Ureter (tissue), 1 donor: ENCODE data around the gene KRTAP5-10. TPM values are rescaled to one million over a fixed set of nuclear protein-coding genes. Genes with fewer than 3 reads are reported as not detected.
"Not testable (repeated sequence)": the region's sequence is repeated elsewhere in the genome, so short reads cannot be mapped to it uniquely, and the experiment has no call there.

Experiments used
- DNase-seq: peaks from one replicate; pipeline ENCODE4 v3.0.0-alpha.2; 2020; ENCODE audit warnings: low spot score
- total RNA-seq: library from RNA; stranded (reverse); gene quantifications from one replicate; pipeline ENCODE4 v1.2.4, GENCODE V29; 2023
- donor health status: DM: yes; HTN: yes; CAD: no.

KRTAP5-10 gene
- total RNA-seq, 1 donor from 2014 or later: 2.9 TPM

GRCh38 chr11:71572811-71573210 is 7.4 kb downstream of the KRTAP5-10 start:
- DNase-seq: no peak

DNA sequence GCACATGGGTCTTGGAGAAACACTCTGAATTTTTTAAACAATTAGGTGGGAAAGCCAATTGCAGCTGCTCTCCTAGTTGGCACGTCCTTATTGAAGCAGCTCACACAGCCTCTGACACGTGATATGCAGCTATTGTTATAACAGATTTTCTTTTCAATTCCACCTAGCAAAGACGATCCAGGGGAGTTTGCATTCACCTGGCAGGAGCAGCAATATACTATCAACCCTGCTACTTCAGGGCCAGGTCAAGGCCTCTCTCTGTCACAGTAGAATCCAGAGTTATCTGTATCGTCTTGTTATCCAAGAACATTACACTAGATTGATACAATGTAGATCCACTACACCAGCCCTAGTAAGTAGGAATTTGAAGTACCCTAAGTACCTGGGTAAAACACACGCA is 9.1 kb downstream of the KRTAP5-10 start:
- DNase-seq: no peak

DNA sequence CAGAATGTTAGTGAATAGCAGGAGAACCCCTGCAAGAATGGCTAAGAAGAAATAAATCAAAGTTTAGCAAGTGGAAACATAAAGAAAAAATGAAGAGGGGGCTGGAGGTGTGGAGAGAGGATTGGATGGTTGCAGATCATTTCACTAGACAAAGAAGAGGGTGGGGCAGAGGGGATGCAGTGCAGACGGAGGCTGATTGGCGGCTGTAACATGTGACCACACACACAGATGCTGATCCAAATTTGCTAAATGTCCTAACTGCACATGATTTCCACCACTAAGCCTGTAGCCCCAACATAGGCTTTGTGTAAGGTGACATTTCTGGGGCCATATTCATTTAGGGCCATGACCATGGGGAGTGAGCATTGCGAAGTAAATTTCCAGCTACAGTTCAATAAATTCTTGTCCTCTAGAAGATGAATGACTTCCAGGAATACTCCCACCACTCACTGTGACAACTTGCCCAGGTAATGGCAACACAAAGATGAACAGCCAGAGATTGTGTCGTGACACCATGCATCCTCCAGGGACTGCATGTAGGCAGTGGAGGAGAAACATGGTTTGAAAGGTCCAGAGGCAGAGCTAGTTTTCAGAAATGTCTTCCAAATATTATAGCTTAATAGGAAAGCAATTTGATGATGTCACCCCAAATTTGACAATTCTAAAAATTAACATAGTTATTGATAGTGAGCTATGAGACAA is 10.5 kb downstream of the KRTAP5-10 start:
- DNase-seq: no peak

DNA sequence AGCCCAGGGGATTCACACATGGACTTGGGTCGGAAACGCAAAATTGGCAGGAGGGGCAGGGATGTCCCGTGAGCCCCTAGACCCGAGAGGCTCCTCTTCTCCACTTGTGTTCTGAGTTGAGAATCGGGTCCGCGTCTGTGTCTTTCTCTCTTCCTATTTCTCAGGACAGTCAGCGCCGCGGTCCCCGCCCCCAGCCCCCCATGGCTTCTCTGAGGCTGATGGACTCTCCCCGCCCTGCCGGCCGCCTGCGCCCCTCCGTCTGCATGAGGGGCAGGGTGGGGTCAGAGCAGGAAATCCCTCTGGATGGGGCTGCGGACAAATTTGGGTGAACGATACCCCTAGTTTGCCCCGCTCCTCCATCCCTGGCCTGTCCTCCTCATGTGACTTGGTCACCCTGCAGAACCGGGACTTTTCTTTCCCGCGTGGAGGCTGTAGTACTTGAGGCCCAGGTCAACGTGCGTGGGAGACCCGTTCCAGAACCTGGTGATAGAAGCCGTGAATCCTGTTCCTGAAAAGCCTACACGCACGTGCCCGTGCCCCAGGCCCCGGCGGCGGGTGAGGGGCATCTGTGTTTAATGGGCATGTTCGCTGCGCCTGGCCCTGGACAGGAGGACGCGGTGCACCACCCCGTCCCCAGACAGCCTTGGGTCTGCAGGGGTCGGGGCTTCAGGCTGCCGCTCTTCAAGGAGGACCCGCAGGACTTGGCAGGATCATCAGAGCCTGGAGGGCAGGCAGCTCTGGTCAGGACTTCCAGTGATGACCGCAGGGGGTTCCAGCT is 11.5 kb downstream of the KRTAP5-10 start:
- DNase-seq: not testable (repeated sequence)

GRCh38 chr11:71577469-71578004 is 12.2 kb downstream of the KRTAP5-10 start:
- no peak for DNase-seq

DNA sequence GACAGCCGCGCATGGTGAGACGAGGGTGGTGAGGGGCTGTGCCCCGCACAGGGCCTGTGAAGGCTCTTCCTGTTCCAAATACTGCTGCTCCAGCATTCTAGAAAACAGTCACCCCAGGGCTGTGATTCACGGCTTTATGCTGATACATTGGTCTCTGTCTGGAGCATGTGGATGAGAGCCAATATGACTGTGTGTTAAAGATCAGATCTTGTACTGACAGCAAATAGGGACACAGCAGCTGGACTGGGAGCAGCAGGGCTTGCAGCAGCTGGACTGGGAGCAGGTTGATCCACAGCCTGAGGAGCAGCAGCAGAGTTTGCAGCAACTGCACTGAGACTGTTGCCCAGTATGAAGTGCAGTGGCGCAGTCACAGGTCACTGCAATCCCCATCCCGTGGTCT is 14.2 kb downstream of the KRTAP5-10 start:
- DNase-seq: not testable (repeated sequence)

- peak; percentile 61 for DNase-seq
These were observed 15.0 kb downstream of the KRTAP5-10 start for GRCh38 chr11:71580057-71581003.

DNA sequence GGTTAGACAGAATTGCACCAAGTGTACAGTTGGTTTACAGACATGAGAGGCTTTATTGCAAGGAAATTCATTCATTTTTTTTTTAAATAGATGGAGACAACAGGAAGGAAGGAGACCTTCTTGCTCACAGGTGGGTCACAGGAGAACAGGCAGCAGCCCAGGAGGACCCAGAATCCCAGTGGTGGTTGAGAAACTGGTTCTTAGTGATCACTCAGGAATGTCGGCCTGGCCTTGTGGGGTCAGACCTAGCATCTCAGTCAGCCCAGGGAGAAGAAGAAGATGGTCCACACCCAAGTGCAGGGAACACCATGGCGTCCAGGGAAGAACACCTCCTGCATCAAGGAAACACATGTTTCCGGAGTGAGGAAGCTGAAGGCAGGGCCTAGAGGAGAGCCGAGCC is 16.5 kb downstream of the KRTAP5-10 start:
- no peak for DNase-seq

DNA sequence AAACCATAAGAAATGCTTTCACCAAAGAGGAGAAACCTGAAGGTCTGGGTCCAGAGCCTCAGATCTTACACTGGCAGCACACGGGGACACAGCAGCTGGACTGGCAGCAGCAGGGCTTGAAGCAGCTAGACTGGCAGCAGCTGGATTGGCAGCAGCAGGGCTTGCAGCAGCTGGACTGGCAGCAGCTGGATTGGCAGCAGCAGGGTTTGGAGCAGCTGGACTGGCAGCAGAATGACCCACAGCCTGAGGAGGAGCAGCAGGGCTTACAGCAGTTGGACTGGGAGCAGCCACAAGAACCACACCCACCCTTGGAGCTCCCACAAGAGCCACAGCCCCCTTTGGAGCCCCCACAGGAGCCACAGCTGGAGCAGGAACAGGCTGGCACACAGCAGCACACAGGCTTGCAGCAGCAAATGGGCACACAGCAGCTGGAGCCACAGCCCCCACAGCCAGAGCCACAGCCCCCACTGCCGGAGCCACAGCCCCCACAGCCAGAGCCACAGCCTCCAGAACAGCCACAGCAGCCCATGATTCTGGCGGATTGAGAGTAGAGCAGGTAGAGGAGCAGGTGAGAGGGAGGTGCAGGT is 17.0 kb downstream of the KRTAP5-10 start, which contains the start of gene KRTAP5-11:
Gene KRTAP5-11 (minus strand): TSS at position 567 of the 587 bp plus-strand sequence. CDS start 38 bp downstream, at position 529.
- no peak for DNase-seq

DNA sequence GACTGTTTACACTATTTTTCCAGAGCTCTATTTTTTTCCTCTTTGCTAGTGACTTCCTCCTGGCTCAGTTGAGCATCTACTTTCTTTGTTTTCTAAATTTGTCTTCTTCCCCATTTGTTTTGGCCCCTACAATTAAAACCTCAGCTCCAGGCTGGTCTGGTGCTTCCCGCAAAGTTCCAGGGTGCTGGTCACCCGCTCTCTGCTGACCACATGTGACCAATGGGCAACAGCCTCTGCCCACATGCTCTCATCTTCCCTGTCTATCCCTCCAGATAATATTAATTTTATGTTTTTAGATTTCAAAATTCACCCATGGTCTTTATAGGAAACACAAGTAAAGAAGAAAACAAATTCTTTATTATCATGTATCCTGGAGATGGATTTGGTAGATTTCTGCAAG is 17.6 kb downstream of the KRTAP5-10 start:
- DNase-seq: not testable (repeated sequence)

- not testable (repeated sequence) for DNase-seq
These were observed 20.3 kb downstream of the KRTAP5-10 start for GRCh38 chr11:71585673-71586072.

- not testable (repeated sequence) for DNase-seq
These were observed 23.0 kb downstream of the KRTAP5-10 start for GRCh38 chr11:71588314-71588713.

DNA sequence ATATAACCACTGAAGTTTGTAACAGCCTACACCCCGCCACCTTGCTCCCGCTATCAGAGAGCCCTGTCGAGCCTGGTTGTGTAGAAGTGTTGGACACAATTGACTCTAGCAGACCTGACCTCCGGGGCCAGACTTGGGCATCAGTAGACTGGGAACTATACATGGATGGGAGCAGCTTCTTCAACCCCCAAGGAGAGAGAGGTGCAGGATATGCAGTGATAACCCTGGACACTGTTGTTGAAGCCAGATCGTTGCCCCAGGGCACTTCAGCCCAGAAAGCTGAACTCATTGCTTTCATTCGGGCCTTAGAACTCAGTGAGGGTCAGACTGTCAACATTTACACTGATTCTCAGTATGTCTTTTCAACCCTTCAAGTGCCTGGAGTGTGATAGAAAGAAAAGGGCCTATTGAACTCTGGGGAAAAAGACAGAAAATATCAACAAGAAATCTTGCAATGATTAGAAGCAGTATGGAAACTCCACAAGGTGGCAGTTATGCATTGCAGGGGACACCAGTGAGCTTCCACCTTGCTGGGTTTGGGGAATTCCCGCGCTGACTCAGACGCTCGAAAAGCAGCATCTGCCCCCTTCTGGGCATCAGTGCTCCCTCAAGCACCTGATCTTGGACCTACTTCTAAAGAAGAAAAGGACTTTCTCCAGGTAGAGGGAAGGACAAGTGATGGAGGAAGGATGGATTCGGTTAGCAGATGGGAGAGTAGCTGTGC is 23.6 kb downstream of the KRTAP5-10 start:
- DNase-seq: not testable (repeated sequence)

- DNase-seq: not testable (repeated sequence)
These were observed 24.2 kb downstream of the KRTAP5-10 start for GRCh38 chr11:71589546-71589920.

DNA sequence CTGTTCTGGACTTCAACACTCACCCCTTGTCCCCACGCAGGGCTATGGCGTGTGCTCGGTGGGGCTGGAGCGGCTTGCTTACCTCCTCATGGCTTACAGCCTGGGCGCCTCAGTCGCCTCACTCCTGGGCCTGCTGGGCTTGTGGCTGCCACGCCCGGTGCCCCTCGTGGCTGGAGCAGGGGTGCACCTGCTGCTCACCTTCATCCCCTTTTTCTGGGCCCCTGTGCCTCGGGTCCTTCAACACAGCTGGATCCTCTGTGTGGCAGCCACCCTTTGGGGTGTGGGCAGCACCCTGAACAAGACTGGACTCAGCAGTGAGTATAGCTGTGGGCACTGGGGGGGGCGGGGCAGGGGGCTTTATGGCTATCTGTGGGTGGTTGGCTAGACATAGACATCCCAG is 37.9 kb downstream of the KRTAP5-10 start:
- DNase-seq: not testable (repeated sequence)

DNA sequence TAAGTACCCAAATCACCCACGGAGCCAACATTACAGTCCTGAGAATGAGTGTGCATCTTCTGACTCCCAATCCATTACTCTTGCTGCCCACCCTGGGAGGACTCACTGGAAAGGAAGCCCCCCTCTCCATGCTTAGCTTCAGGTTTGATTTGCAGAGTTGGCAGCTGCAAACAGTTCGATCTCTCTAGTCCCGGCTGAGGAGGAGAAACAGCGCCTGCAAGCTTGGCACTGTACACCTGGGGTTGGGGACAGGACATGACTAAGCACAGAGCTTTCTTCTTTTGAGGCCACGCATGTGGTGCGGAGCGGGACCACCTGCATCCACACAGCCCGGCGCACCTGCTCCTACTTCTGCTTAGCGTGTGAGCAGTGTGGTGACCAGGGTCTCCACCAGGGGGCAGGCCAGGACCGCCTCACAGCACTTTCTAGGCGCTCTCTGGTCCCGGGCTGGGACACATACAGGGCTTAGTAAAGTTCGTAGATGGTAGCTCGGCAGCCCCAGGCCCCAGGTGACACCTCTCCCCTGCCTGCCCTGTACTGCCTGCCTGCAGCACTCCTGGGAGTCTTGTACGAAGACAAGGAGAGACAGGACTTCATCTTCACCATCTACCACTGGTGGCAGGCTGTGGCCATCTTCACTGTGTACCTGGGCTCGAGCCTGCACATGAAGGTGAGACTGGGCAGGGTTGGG is 39.6 kb downstream of the KRTAP5-10 start:
- DNase-seq: not testable (repeated sequence)

DNA sequence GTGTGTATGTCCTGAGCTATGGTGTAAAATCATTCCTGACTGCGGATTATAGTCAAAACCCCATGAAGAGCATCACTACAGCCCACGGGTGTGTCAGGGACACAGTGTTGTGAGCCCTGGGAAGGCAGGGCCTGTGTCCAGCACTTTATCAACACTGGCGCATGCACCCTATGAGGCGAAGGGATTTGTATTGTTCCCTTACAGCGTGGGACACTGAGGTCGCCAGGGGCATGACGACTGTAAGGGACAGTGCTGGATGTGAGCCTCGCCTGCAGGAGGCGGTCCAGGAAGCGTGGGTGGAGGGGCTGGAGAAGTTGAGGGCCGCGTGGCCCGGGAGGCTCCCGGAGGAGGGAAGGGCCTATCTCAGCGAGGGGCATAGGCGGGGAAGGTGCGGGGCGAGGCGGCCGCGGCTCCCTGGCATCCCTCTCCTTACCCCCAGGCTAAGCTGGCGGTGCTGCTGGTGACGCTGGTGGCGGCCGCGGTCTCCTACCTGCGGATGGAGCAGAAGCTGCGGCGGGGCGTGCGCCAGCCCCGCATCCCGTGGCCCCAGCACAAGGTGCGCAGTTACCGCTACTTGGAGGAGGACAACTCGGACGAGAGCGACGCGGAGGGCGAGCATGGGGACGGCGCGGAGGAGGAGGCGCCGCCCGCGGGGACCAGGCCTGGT is 41.6 kb downstream of the KRTAP5-10 start:
- not testable (repeated sequence) for DNase-seq

- DNase-seq: not testable (repeated sequence)
These were observed 42.3 kb downstream of the KRTAP5-10 start for GRCh38 chr11:71607520-71608216.

DNA sequence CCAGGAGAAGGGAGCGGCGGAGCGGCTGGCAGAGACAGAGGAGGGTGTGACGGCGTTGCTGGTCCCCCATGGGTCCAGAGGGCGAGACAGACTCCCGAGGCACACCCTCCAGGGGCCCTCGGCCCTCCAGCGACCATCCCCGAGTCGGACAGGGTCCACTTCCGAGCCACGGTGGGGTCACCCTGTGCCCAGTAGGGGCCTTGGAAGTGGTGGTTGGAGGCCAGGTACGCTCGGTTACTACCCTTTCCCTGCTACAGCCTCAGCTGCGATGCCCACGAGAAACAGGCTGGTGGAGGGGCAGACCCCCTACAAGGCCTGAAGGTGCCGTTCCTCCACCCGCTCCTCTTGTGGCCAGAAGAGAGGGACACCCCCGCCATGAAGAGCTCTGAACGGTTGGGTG is 42.9 kb downstream of the KRTAP5-10 start:
- not testable (repeated sequence) for DNase-seq
